GM19035 (cell line): Measurements from ENCODE around the gene ZFYVE16.
A peak's percentile ranks its signal among the peaks of the same experiment; 100 is the strongest.
"Not testable (repeated sequence)": the region's sequence is repeated elsewhere in the genome, so short reads cannot be mapped to it uniquely, and the experiment has no call there.

Source experiments
- ATAC-seq: cut with Tn5 transposase; IDR thresholded peaks from one replicate; pipeline ENCODE4 v1.9.1; 2021; ENCODE audit not compliant: unreplicated experiment

The ZFYVE16 gene

GRCh38 chr5:80407735-80408483 lies at the start of gene ZFYVE16:
TSS of gene ZFYVE16 (plus strand) at chr5:80408064. CDS start at chr5:80434148, 26,084 bp downstream.
- peak; percentile 82 for ATAC-seq

DNA sequence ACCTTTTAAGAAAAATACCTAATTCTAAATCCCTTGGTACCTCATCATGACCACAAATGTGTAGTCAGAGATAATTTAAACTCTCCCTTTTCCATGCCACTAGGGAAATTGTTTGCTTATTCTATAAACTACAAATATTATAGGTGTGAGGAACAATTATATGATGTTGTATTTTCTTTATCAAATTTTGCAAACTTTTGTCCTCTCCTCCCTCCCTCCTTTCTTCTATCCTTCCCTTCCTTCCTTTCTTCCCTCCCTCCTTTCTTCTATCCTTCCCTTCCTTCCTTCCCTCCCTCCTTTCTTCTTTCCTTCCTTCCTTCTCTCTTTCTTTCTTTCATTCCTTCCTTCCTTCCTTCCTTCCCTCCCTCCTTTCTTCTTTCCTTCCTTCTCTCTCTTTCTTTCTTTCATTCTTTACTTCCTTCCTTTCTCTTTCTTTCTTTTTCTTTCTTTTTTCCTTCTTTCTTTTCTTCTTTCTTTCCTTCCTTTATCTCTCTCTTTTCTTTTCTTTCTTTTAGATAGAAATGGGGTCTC lies 46.9 kb upstream of the ZFYVE16 start:
- ATAC-seq, result no peak

- no peak for ATAC-seq
Measured at GRCh38 chr5:80364892-80365291, 43.0 kb upstream of the ZFYVE16 start.

- no peak for ATAC-seq
Measured at GRCh38 chr5:80368661-80369480, 39.0 kb upstream of the ZFYVE16 start.

DNA sequence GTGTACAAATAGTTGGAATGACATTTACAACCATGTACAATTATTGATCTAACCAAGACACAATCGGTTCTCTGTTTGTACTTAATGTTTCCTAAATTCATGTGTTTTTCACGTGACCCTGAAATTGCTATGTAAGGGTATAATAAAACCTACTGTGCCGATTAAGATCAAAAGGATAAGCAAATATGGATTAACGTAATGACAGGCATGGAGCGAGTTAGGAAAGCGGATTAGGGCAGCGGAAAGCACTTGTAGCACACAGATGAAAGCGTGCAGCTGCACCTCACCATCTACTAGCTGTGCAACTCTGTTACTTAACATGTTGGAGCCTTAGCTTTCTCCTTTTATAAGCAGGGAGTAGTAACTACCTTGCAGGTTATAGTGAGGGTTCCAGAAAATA lies 38.3 kb upstream of the ZFYVE16 start:
- ATAC-seq, result no peak

DNA sequence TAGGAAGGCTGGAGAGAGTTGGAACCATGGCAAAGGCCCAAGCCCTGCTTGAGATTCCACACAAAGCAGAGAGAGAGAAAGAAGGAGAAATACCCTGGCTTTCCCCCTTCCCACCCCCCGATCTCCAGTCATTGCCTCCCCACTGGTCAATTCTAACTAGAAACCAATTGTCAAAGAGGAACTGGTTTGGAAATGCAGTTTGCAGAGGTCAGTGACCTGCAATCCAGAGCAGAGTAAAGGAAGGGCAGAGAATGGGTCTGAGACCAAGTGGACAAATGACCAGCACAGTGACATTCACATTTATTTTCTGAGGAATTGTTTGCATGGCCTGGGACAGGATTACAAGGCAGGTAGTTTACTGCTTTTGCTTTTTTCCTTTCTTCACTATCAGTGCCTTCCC lies 37.5 kb upstream of the ZFYVE16 start:
- no peak for ATAC-seq

GRCh38 chr5:80372780-80373179 lies 35.1 kb upstream of the ZFYVE16 start:
- ATAC-seq, result no peak

DNA sequence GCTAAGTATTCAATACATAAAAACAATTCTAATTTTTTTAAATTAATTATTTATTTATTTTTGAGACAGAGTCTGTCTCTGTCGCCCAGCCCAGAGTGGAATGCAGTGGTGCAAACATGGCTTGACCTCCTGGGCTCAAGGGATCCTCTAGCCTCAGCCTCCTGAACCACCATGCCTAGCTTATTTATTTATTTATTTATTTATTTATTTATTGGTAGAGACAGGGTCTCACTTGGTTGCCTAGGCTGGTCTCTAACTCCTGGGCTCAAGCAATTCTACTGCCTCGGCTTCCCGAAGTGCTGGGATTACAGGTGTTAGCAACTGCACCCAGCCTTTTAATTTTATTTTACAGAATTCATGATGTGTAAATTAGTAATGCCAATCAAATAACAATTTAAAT lies 33.7 kb upstream of the ZFYVE16 start:
- no peak for ATAC-seq

DNA sequence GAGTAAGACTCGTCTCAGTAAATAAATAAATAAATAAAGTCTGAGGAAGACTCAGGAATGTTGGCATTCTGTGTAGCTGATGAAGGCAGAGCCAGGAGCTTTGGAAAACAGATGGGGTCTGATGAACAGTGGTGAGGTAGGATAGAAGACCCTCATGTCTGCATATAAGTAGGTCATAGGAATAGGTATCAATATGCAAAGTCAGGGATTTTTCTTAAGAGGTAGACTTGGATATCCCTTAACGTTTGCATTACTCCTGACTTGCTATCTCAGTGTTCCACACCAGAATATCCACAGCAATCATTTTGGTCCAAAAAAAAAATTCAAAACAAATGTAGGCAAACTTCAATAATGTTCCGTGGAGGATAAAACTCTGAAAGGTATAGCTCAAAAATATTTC lies 31.3 kb upstream of the ZFYVE16 start:
- ATAC-seq, result no peak

GRCh38 chr5:80382488-80382887 lies 25.4 kb upstream of the ZFYVE16 start:
- no peak for ATAC-seq

GRCh38 chr5:80387063-80387768 lies 20.6 kb upstream of the ZFYVE16 start:
- no peak for ATAC-seq

DNA sequence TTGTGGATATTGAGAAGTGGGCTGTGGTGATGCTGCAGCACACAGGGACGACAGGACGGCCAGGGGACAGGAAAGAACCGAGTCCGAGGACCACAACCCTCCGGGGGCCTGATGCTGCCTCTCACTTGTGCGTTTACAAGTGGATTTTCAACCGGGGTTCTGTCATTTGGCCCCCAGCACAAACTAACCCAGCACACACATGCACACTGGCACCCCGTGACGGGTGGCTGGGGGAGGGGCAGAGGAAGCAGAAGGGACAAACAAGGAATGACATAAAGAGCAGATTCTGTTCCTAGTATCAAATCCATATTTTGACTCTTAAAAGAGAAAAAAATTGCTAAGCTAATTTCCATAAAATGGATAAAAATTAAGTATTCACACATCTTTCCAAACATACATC lies 18.3 kb upstream of the ZFYVE16 start:
- ATAC-seq, result no peak

GRCh38 chr5:80390413-80390812 lies 17.5 kb upstream of the ZFYVE16 start:
- ATAC-seq, result not testable (repeated sequence)

- ATAC-seq, result not testable (repeated sequence)
Measured at GRCh38 chr5:80391267-80391666, 16.6 kb upstream of the ZFYVE16 start.

DNA sequence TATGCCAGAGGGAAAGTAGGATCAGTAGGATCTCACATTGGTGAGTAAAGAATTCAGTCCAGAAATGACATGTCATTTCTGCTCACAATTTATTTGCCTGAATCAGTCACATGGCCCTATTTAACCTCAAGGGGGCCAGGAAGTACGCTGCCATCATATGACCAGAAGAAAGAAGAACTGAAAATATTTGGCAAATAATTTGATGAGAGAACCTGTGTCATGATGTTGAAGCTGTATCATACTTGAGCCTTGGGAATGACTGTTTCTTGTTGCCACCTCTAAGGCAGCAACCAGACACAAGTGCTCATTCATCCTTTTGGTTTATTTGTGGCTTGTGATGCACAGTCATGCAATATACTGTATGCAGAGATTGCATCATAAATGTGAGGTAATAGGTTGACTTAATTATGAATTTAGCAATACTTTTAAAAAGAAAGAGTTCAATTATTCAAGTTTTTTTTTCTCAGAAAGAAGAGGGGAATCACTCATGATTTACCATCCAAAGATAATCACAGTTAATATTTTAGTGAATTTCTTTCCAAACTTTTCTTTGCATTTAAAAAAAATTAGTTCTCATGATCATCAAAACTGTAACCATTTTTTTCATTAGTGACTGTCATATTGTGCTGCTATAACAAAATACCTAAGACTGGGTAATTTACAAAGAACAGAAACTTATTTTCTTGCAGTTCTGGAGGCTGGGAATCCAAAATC lies 8.2 kb upstream of the ZFYVE16 start:
- peak; percentile 80 for ATAC-seq

GRCh38 chr5:80400368-80400767 lies 7.5 kb upstream of the ZFYVE16 start:
- ATAC-seq, result not testable (repeated sequence)

GRCh38 chr5:80403782-80404181 lies 4.1 kb upstream of the ZFYVE16 start:
- ATAC-seq, result no peak

DNA sequence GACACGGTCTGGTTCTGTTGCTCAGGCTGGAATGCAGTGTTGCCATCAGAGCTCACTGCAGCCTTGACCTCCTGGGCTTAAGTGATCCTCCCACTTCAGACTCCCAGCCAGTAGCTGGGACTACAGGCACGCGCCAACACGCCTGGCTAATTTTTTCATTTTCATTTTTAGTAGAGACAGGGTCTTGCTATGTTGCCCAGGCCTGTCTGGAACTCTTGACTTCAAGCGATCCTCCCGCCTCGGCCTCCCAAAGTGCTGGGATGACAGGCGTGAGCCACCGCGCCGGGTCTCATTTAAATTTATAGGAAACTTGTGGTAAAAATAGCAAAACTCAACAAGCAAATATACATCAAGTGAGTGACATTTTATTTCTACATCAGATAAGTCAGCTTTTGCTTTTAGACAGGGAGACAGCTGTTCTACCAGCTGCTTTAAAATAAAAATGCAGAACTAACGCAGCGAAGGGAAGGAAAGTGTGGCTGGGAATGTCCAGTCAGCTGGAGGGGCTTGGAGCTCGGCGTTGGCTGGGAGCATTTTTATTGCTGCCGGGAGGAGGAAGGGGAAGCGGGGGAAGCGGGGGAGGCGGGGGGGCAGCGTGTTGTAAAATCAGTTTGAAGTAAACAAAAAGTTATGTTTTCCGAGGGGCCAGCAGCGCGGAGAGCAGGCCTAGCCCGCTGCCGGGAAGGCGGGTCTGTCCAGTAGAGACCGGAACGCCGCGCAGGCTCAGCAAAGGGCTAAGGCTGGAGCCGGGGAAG lies 707 bp upstream of the ZFYVE16 start:
- ATAC-seq, result peak; percentile 48

GRCh38 chr5:80408484-80409366 lies 861 bp downstream of the ZFYVE16 start:
- no peak for ATAC-seq
